DMS114 treated with DMSO at 0.1 percent for 48 hours (cell line): ENCODE results near the gene RORC.
"Not testable (repeated sequence)": the region's sequence is repeated elsewhere in the genome, so short reads cannot be mapped to it uniquely, and the experiment has no call there.

ENCODE experiments used
- DNase-seq: peaks from one replicate; lab custom pipeline; 2025; ENCODE audit not compliant: unreplicated experiment; lab: John Stamatoyannopoulos, UW

RORC gene

DNA sequence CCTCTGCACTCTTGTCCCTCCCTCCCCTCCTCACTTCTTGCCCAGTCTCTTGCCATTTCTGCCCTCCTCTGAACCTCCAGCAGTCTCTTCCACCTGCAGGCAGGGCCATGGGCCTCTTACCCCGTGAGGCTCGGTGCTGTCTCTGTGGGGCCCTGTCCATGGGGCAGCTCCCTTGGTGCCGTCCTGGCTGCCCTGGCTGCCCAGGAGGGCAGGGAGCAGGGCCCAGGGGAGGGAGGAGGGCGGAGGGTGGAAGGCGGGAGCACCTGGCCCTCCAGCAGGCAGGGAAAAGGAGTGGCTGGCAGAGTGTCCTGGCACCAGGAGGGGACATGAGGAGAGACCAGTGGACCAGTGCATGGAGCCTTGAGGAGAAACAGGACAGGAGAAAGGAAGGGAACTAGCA, at the start of gene RORC:
TSS of gene RORC (minus strand) at position 198 of the 400 bp plus-strand sequence. CDS start at position 160, 38 bp downstream.
- DNase-seq, result no peak

DNA sequence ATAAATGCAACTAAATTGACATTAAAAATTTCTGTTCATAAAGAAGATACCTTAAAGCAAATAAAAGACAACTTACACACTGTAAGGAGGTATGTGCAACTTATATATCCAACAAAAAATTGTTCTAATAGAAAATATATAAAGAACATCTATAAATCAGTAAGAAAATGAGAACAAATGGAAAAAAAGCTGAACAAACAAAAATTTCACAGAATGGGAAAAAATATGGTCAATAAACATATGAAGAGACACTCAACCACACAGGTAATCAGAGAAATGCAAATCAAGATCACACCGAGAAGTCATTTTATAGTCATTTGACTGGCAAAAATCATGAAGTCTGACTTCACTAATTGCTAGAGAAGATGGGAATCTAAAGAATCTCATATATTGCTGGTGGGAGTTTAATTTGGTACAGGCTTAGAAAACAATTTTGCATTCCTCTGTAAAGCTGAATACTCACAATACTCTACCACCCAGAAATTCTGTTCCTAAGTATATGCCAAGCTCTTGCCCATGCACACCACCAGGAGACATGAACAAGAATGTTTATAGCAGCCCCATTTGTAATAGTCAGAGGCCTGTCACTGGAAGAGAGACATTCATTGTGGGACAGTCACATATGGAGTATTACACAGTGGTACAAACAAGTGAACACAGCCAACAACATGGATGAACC, 44.0 kb upstream of the RORC start:
- no peak for DNase-seq

DNA sequence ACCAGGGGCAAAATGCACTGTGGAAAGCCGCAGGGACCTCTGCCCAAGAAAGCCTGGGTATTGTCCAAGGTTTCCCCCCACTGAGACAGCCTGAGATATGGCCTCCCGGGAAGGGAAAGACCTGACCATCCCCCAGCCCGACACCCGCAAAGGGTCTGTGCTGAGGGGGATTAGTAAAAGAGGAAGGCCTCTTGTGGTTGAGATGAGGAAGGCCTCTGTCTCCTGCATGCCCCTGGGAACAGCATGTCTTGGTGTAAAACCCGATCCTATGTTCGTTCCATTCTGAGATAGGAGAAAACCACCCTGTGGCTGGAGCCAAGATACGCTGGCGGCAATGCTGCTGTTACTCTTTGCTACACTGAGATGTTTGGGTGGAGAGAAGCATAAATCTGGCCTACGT, 41.2 kb upstream of the RORC start:
- not testable (repeated sequence) for DNase-seq

DNA sequence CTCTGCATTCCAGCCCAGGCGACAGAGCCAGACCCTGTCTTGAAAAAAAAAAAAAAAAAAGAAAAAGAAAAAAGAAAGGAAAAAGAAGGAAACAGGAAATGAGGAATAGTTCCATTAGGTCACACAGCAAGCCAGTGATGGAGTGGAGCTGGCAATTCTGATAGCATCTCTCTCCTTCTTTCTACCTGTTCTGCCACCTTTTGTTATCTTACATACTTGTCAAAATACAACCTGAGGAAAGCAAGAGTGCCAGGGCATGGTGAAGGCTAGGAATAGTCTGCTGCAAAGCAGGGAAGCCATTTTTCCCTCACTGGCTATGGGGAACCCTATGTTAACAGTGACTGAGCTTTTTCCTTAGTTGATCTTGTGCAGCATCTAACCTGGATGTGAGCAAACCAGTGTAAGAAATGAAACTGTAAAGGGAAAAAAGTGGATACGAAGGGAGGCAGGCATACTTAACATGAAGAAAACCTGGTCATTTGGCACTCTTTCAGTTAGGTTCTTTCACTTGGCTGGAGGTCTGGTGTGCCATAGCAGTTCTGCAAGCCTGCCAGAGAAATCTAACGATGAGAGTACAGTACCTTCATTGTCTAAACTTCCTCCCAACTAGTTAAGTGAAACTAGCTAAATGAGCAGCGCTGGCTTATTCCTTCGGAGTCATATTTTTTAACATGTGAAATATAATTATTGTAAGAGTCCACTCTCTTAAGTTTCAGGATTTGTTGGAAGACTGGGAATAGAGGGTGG, 39.9 kb upstream of the RORC start:
- DNase-seq, result no peak

DNA sequence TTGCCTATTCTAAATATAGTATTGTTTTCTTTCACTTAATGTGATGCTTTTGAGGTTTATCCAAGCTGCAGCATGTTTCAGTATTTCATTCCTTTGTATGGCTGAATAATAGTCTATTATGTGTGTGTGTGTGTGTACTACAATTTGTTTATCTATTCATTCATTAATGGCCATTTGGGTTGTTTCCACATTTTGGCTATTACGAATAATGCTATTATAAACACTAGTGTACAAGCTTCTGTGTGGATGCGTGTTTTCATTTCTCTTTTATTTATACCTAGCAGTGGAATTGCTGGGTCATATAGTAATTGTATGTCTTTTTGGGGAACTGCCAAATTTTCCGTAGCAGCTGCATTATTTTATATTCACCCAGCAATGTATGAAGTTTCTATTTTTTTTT, 36.9 kb upstream of the RORC start:
- no peak for DNase-seq

DNA sequence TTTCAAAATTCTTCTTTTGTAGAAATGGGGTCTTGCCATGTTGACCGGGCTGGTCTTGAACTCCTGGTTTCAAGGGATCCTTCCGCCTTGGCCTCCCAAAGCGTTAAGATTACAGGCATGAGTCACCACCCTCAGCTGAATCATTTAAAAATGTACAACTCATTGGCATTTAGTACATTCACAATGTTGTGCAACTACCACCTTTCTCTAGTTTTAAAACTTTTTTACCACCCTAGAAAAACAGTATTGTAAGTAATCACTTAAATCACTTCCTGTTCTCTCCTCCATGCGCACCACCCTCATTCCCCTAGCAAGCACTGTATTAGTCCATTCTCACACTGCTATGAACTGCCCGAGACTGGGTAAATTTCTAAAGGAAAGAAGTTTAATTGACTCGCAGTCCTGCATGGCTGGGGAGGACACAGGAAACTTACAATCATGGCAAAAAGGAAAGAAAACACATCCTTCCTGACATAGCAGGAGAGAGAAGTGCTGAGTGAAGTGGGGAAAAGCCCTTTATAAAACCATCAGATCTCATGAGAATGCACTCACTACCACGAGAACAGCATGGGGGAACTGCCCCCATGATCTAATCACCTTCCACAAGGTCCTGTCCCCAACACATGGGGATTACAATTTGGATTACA, 36.3 kb upstream of the RORC start:
- DNase-seq, result no peak

DNA sequence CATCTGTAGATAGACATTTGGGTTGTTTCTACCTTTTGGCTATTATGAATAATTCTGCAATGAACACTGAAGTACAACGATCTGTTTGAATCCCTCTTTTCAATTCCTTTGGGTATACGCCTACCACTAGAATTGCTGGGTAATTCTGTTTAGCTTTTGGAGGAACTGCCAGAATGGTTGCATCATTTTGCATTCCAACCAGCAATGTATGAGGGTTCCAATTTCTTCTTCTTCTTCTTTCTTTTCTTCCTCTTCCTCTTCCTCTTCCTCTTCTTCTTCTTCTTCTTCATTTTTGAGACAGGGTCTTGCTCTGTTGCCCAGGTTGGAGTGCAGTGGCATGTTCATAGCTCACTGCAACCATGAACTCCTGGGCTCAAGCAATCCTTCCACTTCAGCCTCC, 35.7 kb upstream of the RORC start:
- no peak for DNase-seq

DNA sequence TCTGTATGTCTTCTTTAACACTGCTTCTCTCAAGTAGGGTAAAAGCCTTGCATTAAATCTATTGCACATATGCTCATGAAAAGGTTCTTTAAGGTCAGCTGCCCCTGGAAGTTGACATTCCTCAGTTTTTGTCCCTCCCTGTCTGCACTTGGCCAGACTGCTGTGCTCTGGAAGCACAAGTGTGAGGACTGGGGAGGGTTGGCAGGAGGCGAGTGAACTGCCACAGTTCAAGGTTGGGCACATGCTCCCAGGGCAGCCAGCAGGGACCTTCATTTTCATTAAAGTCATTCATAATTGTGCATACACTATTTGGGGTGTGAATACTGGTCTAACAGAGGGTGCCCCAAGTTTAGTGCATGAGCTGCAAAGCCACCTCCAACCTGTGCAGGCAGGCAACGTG, 32.8 kb upstream of the RORC start:
- DNase-seq, result no peak

GRCh38 chr1:151862604-151863003, 31.0 kb upstream of the RORC start:
- no peak for DNase-seq

DNA sequence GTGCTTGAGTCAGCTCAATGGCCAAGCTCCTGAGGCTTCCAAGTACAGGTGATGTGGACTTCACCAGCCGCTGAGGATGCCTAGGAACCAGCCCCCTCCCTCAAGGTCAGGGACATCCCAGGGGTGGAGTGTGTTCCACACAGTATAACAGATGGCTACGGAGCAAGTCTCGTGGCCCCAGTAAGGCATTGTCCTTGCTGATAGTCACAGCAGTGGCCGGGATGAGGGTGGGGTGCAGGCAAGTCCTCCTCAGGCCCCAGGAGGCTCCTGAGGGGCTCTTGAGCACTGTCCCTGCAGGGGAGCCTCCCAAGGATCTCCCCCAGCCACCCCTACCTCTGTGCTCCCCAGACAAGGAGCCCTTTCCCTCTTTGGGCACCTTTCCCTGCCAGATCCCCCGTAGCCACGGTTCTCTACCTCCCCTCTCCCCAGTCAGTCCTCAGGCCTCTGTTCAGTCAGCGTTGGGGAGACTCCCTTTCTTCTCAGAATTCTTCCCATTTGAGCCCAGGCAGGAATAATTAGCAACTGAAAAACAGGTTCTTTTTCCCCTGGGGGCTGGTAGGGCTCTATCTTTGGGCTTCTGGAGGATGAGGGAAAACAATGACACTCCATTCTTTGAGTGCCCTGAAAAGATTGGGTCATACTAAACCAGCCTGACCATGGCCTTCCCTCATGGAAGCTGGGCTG, 29.0 kb upstream of the RORC start:
- no peak for DNase-seq

DNA sequence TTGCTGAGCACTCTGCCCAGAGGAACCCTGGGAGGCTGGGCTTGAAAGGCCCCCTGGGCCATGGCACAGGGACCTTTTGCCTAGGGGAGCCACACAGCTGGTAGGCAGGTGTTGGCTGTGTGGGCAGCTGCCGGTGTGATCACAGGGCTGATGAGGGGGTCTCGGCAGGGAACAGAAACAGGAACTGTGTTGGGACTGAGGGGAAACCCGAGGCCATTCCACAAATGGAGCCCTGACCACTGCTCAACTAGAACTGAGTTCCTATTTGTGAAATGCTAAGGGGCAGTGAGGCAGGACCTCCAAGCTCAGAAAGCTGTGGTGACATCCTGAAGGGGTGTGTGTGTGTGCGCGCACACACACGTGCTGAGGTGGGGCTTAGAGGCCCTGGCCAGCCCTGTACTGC, 28.3 kb upstream of the RORC start:
- no peak for DNase-seq

DNA sequence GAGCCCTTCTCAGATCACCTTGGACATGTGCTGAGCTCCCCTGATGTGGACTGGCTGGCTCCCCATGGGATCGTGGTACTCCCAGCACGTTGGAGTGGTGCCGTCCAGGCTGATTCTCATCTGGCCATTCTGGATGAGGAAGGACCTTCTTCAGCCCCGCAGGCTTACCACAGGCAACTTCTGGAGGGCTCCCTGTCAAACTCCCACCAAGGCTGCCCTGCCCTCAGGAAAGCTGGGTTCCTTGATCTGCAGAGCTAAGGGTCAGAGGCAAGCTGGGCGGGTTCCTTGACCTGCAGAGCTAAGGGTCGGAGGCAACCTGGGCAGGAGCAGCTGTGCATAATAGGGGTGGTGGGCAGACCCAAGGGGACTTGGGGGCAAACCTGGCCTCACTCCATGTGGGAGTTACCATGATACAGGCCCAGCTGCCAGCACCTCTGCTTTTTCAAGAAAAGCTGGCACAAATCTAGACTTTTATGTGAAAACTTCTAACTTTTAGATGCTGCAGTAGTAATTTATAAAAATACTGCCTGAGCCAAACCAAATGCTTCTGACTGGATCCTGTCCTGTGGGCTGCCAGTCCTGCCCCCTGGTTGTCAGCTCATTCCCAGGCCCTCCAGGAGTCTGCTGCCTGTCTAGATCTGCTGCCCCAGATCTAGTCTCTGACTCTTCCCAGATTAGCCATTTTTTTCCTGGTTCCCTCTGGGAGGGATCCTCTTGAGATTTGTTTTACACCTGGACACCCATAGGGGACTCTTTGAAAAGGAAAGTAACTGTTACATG, 27.5 kb upstream of the RORC start:
- no peak for DNase-seq

GRCh38 chr1:151858030-151858746, 26.6 kb upstream of the RORC start:
- no peak for DNase-seq

DNA sequence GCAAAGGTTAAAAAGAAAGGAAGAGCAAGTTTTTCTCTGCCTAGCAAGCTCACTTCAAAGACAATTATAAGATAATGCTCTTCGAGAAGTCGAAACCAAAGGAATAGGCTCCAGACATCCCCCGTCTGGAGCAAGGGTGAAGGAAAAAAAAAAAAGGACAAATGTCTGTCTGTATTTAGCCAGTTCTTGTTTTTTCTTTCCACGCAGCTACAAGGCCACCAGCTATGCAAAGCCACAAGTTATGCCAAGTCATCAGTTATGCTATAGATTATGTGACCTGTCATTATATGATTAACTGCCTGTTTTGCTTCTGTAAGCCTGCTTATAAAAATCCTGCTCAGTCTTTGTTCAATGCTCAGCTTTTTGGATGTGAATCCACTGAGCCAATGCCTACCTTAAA, 24.3 kb upstream of the RORC start:
- DNase-seq, result no peak

GRCh38 chr1:151855516-151855915, 23.9 kb upstream of the RORC start:
- DNase-seq, result not testable (repeated sequence)

DNA sequence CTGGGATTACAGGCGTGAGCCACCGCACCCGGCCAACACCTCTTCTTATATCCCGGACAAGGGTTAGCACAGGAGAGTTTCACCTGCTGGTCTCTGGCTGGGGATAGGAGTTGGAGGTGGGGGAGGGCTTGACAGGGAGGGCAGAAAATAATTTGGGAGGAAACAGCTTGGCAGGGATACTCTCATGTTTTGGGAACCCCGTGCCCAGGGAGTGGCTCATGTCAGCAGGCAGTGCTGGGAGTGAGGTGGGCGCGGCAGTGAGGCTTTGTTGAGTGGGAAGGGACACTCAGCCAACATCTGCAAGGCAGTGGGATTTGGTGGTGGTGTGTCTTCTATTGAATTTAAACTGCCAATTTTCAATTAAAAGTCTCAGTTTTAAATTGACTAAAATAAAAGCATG, 23.1 kb upstream of the RORC start:
- no peak for DNase-seq

- no peak for DNase-seq
Observed at GRCh38 chr1:151853411-151853943, 21.9 kb upstream of the RORC start, which contains the start of gene THEM5. Gene THEM5, minus strand, starts transcription at chr1:151853712. Its CDS starts 147 bp downstream, at chr1:151853565.

DNA sequence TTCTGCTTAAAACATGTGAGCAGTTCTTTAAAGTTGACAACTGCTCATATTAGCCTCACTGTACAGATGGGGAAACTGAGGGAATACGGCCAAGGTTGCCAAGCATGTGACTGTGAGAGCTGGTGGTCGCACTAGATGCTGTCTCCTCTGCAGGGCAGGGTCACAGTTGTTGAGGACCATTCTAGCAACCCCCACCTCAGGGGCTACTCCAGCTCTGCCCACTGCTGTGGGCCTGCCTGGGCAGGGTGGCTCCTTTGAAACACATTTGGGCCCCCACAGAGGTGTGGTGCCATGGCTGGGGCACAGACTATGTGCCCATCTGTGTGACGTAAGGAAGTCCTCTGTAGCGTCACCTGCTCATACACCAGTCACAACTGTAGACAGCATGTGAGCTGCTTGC, 21.1 kb upstream of the RORC start:
- no peak for DNase-seq

GRCh38 chr1:151851886-151852285, 20.3 kb upstream of the RORC start:
- no peak for DNase-seq

DNA sequence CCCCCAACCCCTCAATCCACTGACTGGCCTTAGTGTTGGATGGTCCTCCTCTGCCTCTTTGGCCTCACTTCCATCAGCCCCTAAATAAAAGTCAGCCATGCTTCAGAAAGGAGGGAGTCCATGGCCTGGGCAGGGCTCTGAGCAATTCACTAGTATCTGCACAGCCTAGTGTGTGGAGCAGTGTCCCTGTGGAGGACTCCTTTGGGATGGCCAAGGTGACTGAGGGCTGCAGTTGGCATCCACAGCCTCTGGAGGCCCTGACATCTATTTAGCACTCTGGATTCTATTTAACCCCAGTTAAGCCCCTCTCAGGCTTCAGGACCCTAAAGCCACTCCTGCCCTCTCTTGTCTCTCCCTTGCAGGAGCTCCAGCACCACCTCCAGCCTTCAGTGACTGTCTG, 18.3 kb upstream of the RORC start:
- DNase-seq, result no peak
